Smooth muscle cell of bladder (primary cell): ENCODE data around the gene PARP2. TPM values are rescaled to one million over a fixed set of nuclear protein-coding genes. Genes with fewer than 3 reads are reported as not detected.

Source experiments
- total RNA-seq: library from RNA; depleted of rRNA; stranded (reverse); fragments of >200 nt; gene quantifications from 2 replicates; pipeline ENCODE4 v1.2.3, GENCODE V29; 2014

PARP2 gene, protein sequence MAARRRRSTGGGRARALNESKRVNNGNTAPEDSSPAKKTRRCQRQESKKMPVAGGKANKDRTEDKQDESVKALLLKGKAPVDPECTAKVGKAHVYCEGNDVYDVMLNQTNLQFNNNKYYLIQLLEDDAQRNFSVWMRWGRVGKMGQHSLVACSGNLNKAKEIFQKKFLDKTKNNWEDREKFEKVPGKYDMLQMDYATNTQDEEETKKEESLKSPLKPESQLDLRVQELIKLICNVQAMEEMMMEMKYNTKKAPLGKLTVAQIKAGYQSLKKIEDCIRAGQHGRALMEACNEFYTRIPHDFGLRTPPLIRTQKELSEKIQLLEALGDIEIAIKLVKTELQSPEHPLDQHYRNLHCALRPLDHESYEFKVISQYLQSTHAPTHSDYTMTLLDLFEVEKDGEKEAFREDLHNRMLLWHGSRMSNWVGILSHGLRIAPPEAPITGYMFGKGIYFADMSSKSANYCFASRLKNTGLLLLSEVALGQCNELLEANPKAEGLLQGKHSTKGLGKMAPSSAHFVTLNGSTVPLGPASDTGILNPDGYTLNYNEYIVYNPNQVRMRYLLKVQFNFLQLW
- 4.3 and 5.6 TPM in 2 replicates for total RNA-seq

DNA sequence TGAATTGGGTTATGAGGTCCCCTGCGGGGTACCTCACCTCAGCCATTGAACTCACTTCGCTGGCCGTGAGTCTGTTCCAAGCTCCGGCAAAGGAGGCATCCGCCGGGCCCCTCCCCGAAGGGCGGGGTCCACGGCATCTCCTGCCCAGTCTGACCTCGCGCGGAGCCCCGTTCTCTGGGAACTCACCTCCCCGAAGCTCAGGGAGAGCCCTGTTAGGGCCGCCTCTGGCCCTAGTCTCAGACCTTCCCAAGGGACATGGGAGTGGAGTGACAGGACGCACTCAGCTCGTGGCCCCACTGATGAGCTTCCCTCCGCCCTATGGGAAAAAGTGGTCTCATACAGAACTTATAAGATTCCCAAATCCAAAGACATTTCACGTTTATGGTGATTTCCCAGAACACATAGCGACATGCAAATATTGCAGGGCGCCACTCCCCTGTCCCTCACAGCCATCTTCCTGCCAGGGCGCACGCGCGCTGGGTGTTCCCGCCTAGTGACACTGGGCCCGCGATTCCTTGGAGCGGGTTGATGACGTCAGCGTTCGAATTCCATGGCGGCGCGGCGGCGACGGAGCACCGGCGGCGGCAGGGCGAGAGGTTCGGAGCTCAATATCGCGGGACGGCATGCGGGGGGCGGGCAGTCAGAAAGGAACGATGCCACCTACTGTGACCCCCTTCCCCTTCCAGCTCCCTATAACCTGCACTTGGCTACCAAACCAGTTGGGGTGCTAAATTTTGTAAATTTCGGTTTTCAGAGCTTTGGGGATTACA lies at the start of gene PARP2:
PARP2 (plus strand) TSS at position 544 of the 770 bp plus-strand sequence; CDS start at position 551, 7 bp downstream.

DNA sequence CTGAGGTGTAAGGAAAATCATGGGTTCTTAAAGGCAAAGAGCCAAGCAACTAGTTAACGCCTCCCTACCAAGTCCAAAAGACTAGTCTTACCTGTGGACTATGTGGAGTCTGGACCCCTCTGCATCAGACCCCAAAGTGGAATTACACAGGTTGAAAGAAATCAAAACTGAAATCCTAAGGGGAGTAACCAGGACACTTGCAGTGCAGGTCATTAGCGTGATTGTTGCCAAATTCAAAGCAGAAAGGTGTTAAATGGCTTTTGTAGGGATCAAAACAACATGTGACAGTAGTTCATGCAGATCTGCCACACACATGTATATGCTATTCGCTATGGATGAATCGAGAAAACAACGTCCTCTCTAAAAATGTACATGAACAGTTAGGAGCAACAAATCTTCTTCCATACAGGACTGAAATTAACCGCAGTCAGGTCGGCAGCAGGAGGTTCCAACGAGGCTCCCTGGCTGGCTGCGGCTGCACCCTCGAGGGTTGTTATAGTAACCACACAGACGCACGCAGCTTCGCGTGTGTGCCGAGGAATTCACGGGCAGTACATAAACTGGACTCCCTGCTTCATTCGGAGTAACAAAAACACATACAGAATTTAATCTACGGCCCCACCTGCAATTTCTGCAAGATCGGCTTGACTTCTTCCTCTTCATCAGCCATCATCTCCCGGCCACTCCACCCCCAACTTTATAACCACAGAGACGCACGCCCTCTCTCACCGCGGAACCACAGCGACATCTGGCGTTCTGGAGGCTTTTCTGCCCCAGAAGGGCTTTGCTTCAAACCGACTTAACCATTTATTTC lies 38.0 kb upstream of the PARP2 start, which contains the start of gene TTC5:
TTC5 (minus strand) TSS at position 687 of the 814 bp plus-strand sequence; CDS start at position 673, 14 bp downstream.

DNA sequence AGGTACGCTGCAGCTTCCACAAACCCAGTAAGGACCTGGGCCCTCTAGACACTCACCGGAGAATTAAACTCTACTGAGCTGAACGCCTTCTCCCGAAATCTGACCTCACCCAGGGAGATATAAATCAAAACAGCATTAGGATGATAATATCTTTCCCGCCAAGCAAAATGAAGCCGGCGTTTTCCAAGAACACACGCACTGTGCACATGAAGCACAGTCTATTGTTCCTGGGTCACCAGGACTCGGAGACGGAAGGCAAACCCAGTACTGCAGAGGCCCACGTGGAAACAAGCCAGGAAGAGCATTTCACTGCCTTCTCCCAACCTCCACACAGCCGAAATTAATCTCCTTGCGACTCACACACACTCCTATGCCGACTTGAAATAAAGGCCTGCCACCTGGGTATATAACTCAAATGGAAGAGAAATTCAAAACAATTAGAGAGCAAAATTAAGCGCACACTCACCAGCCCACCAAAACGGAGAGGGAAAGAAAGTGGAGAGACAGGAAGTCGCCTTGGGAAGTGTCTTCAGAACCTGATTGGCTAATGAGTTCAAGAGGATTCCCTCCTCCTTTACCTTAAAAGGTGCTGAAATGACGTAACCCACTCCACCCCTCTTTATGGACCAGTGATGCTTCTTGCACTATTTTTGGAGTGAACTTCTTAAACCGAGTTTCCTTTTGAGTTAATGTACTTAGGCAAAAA lies 10.5 kb upstream of the PARP2 start, which contains the start of gene CCNB1IP1:
CCNB1IP1 (minus strand) TSS at position 492 of the 706 bp plus-strand sequence. CDS start 16,756 bp downstream, outside the sequence.

Other genes with a start within 250 kb of the PARP2 start
- gene OR4K17, start 232.9 kb upstream of the PARP2 start, total RNA-seq = 0.14 TPM in 1 of 2 replicates, not detected in the other
- gene OR4N5, start 204.8 kb upstream of the PARP2 start, total RNA-seq = not detected in 2 replicates
- not detected in 2 replicates for gene OR11G2, start 152.7 kb upstream of the PARP2 start, total RNA-seq
- not detected in 2 replicates for gene OR11H6, start 119.9 kb upstream of the PARP2 start, total RNA-seq
- gene OR11H7, start 114.7 kb upstream of the PARP2 start, total RNA-seq = not detected in 2 replicates
- not detected in 2 replicates for gene OR11H4, start 104.3 kb upstream of the PARP2 start, total RNA-seq
- gene TTC5, start 37.7 kb upstream of the PARP2 start, total RNA-seq = 19.3 and 21.0 TPM in 2 replicates
- gene CCNB1IP1, start 10.4 kb upstream of the PARP2 start, total RNA-seq = 49.9 and 51.5 TPM in 2 replicates
- gene TEP1, start 69.9 kb downstream of the PARP2 start, total RNA-seq = 10.0 and 16.0 TPM in 2 replicates
- 0.14 and 0.18 TPM in 2 replicates for gene KLHL33, start 92.5 kb downstream of the PARP2 start, total RNA-seq
- gene OSGEP, start 111.2 kb downstream of the PARP2 start, total RNA-seq = 23.1 and 25.9 TPM in 2 replicates
- 58.3 and 88.6 TPM in 2 replicates for gene APEX1, start 111.6 kb downstream of the PARP2 start, total RNA-seq
- gene PIP4P1, start 117.8 kb downstream of the PARP2 start, total RNA-seq = 21.6 and 23.3 TPM in 2 replicates
- gene PNP, start 125.8 kb downstream of the PARP2 start, total RNA-seq = 11.4 and 14.3 TPM in 2 replicates
- 0.09 TPM in 1 of 2 replicates, not detected in the other for gene RNASE10, start 161.9 kb downstream of the PARP2 start, total RNA-seq
- gene RNASE9, start 217.4 kb downstream of the PARP2 start, total RNA-seq = not detected in 2 replicates
- not detected in 2 replicates for gene RNASE11, start 244.4 kb downstream of the PARP2 start, total RNA-seq
- not detected in 2 replicates for gene RNASE12, start 247.7 kb downstream of the PARP2 start, total RNA-seq